Thymus (tissue), 11 donors: ENCODE results near the gene ZMAT5. TPM values are rescaled to one million over a fixed set of nuclear protein-coding genes. Genes with fewer than 3 reads are reported as not detected.

Experiments
- DNase-seq, 9 donors: peaks; one replicate each; pipeline ENCODE4 v3.0.0-alpha.2; 2013; ENCODE audit warnings: low spot score in 9 of 9, low read depth in 6 of 9, missing footprints in 1 of 9
- H3K27ac ChIP-seq, 2 donors: one replicate each; pipeline ENCODE4 v1.5.1; 2013; ENCODE audit warnings: control low read depth in 1 of 2, low read depth in 1 of 2, low read length in 1 of 2, mild to moderate bottlenecking in 1 of 2, moderate library complexity in 1 of 2
- H3K27me3 ChIP-seq, 2 donors: one replicate each; pipeline ENCODE4 v1.5.1; 2013; ENCODE audit warnings: low read length in 1 of 2; ENCODE audit not compliant: control insufficient read depth in 2 of 2, insufficient read depth in 1 of 2
- H3K36me3 ChIP-seq, 2 donors: one replicate each; pipeline ENCODE4 v1.5.1; 2013; ENCODE audit warnings: low read length in 1 of 2, mild to moderate bottlenecking in 1 of 2, moderate library complexity in 1 of 2; ENCODE audit not compliant: control insufficient read depth in 2 of 2, insufficient read depth in 2 of 2
- H3K4me1 ChIP-seq, 2 donors: one replicate each; pipeline ENCODE4 v1.5.1; 2013; ENCODE audit warnings: low read length in 2 of 2; ENCODE audit not compliant: control insufficient read depth in 2 of 2, insufficient read depth in 2 of 2
- H3K4me3 ChIP-seq, 2 donors: one replicate each; pipeline ENCODE4 v1.5.1; 2013; ENCODE audit warnings: low read length in 2 of 2, control low read depth in 1 of 2, mild to moderate bottlenecking in 1 of 2
- H3K9me3 ChIP-seq, 2 donors: one replicate each; pipeline ENCODE4 v1.5.1; 2013; ENCODE audit warnings: low read length in 1 of 2, mild to moderate bottlenecking in 1 of 2; ENCODE audit not compliant: control insufficient read depth in 2 of 2, insufficient read depth in 1 of 2
- WGBS: extraction: QIAGEN DNeasy Blood & Tissue Kit; methylation state at CpG from one replicate; pipeline ENCODE4 v1.1.7; 2013; 5-methylcytosine and 5-hydroxymethylcytosine counted together
- polyA plus RNA-seq: library from polyadenylated mRNA; stranded (reverse); fragments of 200-250 nt; gene quantifications from one replicate; pipeline ENCODE4 v1.2.3, GENCODE V29; 2013
- total RNA-seq: library from RNA; stranded (reverse); fragments of 120-200 nt; gene quantifications from one replicate; pipeline ENCODE4 v1.2.4, GENCODE V29; 2013
- donor health status: healthy.

Gene ZMAT5
- total and polyA plus RNA-seq, 2 donors, result 21.8 to 31.1 TPM

DNA sequence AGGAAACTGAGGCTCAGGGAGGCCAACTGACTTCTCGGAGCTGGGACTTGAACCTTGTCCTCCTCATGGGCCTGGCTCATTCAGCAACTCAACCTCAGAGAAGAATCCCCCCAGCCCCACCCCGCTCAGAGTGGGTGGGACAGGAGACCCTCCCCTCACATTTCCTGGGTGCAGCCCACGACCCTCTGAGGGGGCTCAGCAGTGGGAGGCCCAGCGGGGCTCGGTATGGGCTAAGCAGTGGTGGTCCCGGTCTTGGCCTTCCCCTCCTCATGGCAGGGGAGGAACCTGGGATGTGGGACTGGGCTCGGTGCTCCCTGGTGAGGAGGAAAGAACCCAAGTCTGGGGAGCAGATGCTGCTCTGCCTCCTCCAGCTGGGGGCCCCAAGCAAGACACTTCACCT lies 61.2 kb downstream of the ZMAT5 start:
- WGBS, result 92% methylated on average over 7 of the region's 7 CpGs
- peaks cover 0 to 80% of the 10 kb centered on the region in 2 donors for H3K27me3 ChIP-seq
- no peak overlapping the region for H3K4me3 ChIP-seq
- H3K36me3 ChIP-seq, result no peaks in the 10 kb centered on the region
- no peaks in the 10 kb centered on the region for H3K9me3 ChIP-seq
- DNase-seq, result no peak
- H3K27ac ChIP-seq, result no peak overlapping the region
- H3K4me1 ChIP-seq, result peaks cover 2 to 11% of the 10 kb centered on the region in 2 donors

- Histone ChIP-seq H3K9me3 (no peaks in the 10 kb centered on the region), H3K27me3 (peaks cover 0 to 80% of the 10 kb centered on the region in 2 donors), H3K4me3 (no peak overlapping the region), H3K36me3 (no peaks in the 10 kb centered on the region), H3K4me1 (peaks cover 3 to 12% of the 10 kb centered on the region in 2 donors), H3K27ac (no peak overlapping the region)
- 70% methylated on average over 14 of the region's 14 CpGs for WGBS
- DNase-seq, result no peak
Observed at GRCh38 chr22:29704528-29705285, 62.1 kb downstream of the ZMAT5 start.

DNA sequence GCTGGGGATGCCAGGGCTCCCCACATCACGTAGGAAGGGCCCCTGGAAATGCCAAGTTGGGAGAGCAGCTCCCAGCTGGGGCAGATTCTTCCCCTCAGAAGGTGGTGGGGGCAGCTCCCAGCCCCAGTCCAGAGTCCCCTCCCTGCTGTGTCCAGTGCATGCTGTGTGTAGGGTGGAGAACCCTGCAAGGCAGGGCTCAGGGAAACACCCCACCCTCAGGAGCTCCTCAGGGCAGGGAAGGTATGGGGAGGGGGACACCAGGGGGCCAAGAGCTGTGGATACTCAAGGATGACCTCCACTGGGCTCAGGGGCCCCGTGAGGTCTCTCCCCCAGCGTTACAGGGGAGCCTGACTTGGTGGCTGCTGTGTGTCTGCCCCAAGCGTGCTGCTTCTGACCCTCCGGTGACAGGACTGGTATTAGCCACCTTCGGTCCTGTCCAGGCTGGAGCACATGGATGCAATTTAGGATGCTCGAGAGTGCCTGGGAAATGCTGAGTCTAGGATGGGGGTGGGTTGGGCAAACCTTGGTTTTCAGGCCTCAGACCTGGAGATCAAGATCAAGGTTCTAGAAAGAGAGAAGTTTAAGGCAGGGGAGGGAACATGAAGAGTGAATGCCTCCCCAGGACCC lies 63.1 kb downstream of the ZMAT5 start:
- no peak for DNase-seq
- 67% methylated on average over 7 of the region's 7 CpGs for WGBS
- Histone ChIP-seq H3K27ac (no peak overlapping the region), H3K4me1 (peaks cover 3 to 12% of the 10 kb centered on the region in 2 donors), H3K9me3 (no peaks in the 10 kb centered on the region), H3K4me3 (no peak overlapping the region), H3K27me3 (peaks cover 0 to 74% of the 10 kb centered on the region in 2 donors), H3K36me3 (no peaks in the 10 kb centered on the region)

GRCh38 chr22:29702931-29703501 lies 63.8 kb downstream of the ZMAT5 start:
- 41% methylated on average over 19 of the region's 19 CpGs for WGBS
- Histone ChIP-seq H3K27ac (no peak overlapping the region), H3K9me3 (no peaks in the 10 kb centered on the region), H3K36me3 (no peaks in the 10 kb centered on the region), H3K4me3 (no peak overlapping the region), H3K4me1 (peaks cover 3 to 12% of the 10 kb centered on the region in 2 donors), H3K27me3 (peaks cover 0 to 72% of the 10 kb centered on the region in 2 donors)
- DNase-seq, result no peak

- H3K4me1 ChIP-seq, result peaks cover 3 to 12% of the 10 kb centered on the region in 2 donors
- peaks cover 0 to 67% of the 10 kb centered on the region in 2 donors for H3K27me3 ChIP-seq
- H3K9me3 ChIP-seq, result no peaks in the 10 kb centered on the region
- H3K27ac ChIP-seq, result no peak overlapping the region
- no peak overlapping the region for H3K4me3 ChIP-seq
- peaks cover 1 to 6% of the 10 kb centered on the region in 2 donors for H3K36me3 ChIP-seq
- no peak for DNase-seq
- 78% methylated on average over 14 of the region's 14 CpGs for WGBS
Observed at GRCh38 chr22:29702000-29702930, 64.5 kb downstream of the ZMAT5 start.

- 43% methylated on average over 14 of the region's 14 CpGs for WGBS
- peaks cover 0 to 58% of the 10 kb centered on the region in 2 donors for H3K27me3 ChIP-seq
- no peak overlapping the region for H3K27ac ChIP-seq
- H3K4me3 ChIP-seq, result no peak overlapping the region
- DNase-seq, result peak in 2 of 9 donors; percentile 8 to 43
- peaks cover 3 to 12% of the 10 kb centered on the region in 2 donors for H3K4me1 ChIP-seq
- H3K36me3 ChIP-seq, result peaks cover 5 to 11% of the 10 kb centered on the region in 2 donors
- H3K9me3 ChIP-seq, result no peaks in the 10 kb centered on the region
Observed at GRCh38 chr22:29701155-29701999, 65.4 kb downstream of the ZMAT5 start.

DNA sequence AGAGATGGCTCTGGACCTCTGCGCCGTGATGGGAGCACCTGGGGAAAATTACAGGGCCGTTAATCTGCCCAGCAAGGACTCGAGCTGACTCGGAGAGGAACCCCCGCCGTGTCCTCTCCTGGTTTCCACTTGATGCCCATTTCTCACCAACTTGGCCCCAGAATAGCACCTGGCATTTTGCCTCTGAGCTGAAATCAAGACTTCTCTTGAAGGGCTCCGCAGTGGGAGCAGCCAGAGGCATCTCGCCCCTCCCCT lies 66.0 kb downstream of the ZMAT5 start:
- no peak for DNase-seq
- no peak overlapping the region for H3K27ac ChIP-seq
- H3K36me3 ChIP-seq, result peaks cover 7 to 17% of the 10 kb centered on the region in 2 donors
- H3K9me3 ChIP-seq, result no peaks in the 10 kb centered on the region
- H3K4me3 ChIP-seq, result no peak overlapping the region
- peaks cover 0 to 54% of the 10 kb centered on the region in 2 donors for H3K27me3 ChIP-seq
- peaks cover 3 to 12% of the 10 kb centered on the region in 2 donors for H3K4me1 ChIP-seq
- 50% methylated on average over 9 of the region's 9 CpGs for WGBS

DNA sequence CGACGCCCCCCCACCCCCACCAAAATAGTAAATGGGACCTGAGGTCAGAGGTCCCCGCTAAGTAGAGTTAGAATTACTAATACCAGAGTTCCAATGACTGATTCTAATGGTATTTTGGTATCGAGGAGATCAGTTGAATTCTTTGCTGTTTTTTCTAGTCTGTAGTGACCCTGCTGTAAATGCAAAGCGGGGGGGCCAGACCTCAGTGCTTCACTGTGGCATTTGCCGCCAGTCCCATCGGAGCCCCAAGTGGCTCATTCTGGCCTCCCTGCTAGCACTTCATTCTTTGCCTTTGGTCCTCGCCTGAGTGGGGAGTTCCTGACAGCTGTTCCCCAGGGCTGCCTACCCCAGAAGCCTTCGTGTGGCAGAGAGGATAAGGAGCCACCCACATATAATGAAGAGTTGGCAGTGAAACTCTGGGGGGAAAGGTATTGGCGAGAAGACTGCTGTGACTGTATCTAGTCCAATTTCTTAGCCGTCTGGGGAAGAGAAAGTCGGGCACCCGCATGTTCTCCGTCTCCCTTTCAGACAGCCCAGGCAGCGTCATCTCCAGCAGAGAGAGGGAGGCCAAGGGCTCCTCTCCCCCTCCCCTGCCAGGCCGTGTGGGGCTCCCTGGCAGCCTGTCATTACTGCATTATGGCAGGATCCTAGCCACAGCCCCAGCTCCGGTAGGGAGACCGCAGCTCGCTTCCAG lies 66.5 kb downstream of the ZMAT5 start:
- peaks cover 0 to 49% of the 10 kb centered on the region in 2 donors for H3K27me3 ChIP-seq
- DNase-seq, result no peak
- no peaks in the 10 kb centered on the region for H3K9me3 ChIP-seq
- H3K27ac ChIP-seq, result no peak overlapping the region
- peaks cover 10 to 22% of the 10 kb centered on the region in 2 donors for H3K36me3 ChIP-seq
- WGBS, result 86% methylated on average over 19 of the region's 19 CpGs
- peaks cover 3 to 12% of the 10 kb centered on the region in 2 donors for H3K4me1 ChIP-seq
- no peak overlapping the region for H3K4me3 ChIP-seq
